PC-9 (cell line): Measurements from ENCODE around the gene PCBP1. TPM values are rescaled to one million over a fixed set of nuclear protein-coding genes. Genes with fewer than 3 reads are reported as not detected.
A peak's percentile ranks its signal among the peaks of the same experiment; 100 is the strongest.

ENCODE experiments used
- BruUV-seq: library from RNA; stranded (reverse); fragments of 400-500 nt; replicated peaks from 2 replicates; lab custom pipeline; 2021; lab: Mats Ljungman, UMichigan
- CTCF ChIA-PET: fragments of 300-600 bp; sonication (Branson Sonifier 250); formaldehyde crosslinking; loops from one replicate; lab custom pipeline; 2022; ENCODE audit warnings: antibody characterized with exemption; lab: Charles Lee
- POLR2A ChIA-PET: fragments of 300-600 bp; sonication (Branson Sonifier 250); formaldehyde crosslinking; loops from one replicate; lab custom pipeline; 2022; ENCODE audit warnings: antibody characterized with exemption; ENCODE audit not compliant: unreplicated experiment; lab: Charles Lee
- DNase-seq, 2 experiments: peaks; one replicate each; pipeline versions ENCODE4 v3.0.0 to v3.0.0-alpha.2; 2015 to 2022; ENCODE audit warnings: mixed read lengths in 1 of 2
- H2AFZ ChIP-seq: fragments of 200-600 bp; sonication (generic); 2 replicates; pipeline ENCODE4 v1.8.1; 2017; ENCODE audit warnings: antibody characterized with exemption
- H3F3A ChIP-seq: fragments of 200-600 bp; sonication (generic); 2 replicates; pipeline ENCODE4 v1.8.1; 2017; ENCODE audit warnings: antibody characterized with exemption, mild to moderate bottlenecking, low read depth; ENCODE audit not compliant: insufficient read depth
- H3K27ac ChIP-seq: fragments of 200-600 bp; sonication (generic); 2 replicates; pipeline ENCODE4 v1.6.1; 2016; ENCODE audit warnings: mixed run types
- H3K27me3 ChIP-seq: fragments of 200-600 bp; sonication (generic); 2 replicates; pipeline ENCODE4 v1.6.1; 2016; ENCODE audit warnings: low read depth, mixed run types; ENCODE audit not compliant: insufficient read depth
- H3K36me3 ChIP-seq: fragments of 200-600 bp; sonication (generic); 2 replicates; pipeline ENCODE4 v1.6.1; 2016; ENCODE audit warnings: low read depth, mixed run types
- H3K4me1 ChIP-seq: fragments of 200-600 bp; sonication (generic); replicated peaks from 2 replicates; pipeline ENCODE4 v1.6.1; 2016; ENCODE audit warnings: mixed run types; ENCODE audit not compliant: insufficient read depth
- H3K4me2 ChIP-seq: fragments of 200-600 bp; sonication (generic); 2 replicates; pipeline ENCODE4 v1.6.1; 2017; ENCODE audit warnings: mixed run types
- H3K4me3 ChIP-seq: fragments of 200-600 bp; sonication (generic); 2 replicates; pipeline ENCODE4 v1.6.1; 2016; ENCODE audit warnings: mixed run types
- H3K79me2 ChIP-seq: fragments of 200-600 bp; sonication (generic); 2 replicates; pipeline ENCODE4 v1.6.1; 2017; ENCODE audit warnings: low read depth, mixed run types
- H3K9me2 ChIP-seq: fragments of 200-600 bp; sonication (generic); 2 replicates; pipeline ENCODE4 v1.8.1; 2017; ENCODE audit warnings: mild to moderate bottlenecking; ENCODE audit not compliant: insufficient read depth
- H3K9me3 ChIP-seq: fragments of 200-600 bp; sonication (generic); 2 replicates; pipeline ENCODE4 v1.8.1; 2016; ENCODE audit warnings: low read depth; ENCODE audit not compliant: insufficient read depth
- H4K20me1 ChIP-seq: fragments of 200-600 bp; sonication (generic); 2 replicates; pipeline ENCODE4 v1.8.1; 2017; ENCODE audit not compliant: insufficient read depth
- EZH2 ChIP-seq: fragments of 200-600 bp; sonication (generic); IDR thresholded peaks from 2 replicates; pipeline ENCODE4 v1.8.0; 2017; ENCODE audit warnings: antibody characterized with exemption, low read depth
- intact Hi-C: fragments of 100-400 bp; cut with micrococcal nuclease; formaldehyde crosslinking; loops from one replicate; pipeline ENCODE4 v1.10.0; 2022; ENCODE audit not compliant: unreplicated experiment
- total RNA-seq: library from RNA; stranded (reverse); gene quantifications from 2 replicates; pipeline ENCODE4 v1.2.3, GENCODE V29; 2021
- TF ChIP-seq, protein P1 (sequence below): fragments of 200-600 bp; sonication (generic); conservative IDR thresholded peaks from 2 replicates; pipeline ENCODE4 v1.6.1; 2017; ENCODE audit warnings: mixed run types, antibody characterized with exemption, mild to moderate bottlenecking, moderate library complexity

Gene PCBP1
- total RNA-seq, 1 experiment from 2014 or later: 227 TPM

GRCh38 chr2:70083344-70084156 lies 3.7 kb upstream of the PCBP1 start:
- intact Hi-C loops: no loop called here
- TF ChIP-seq, protein P1, sequence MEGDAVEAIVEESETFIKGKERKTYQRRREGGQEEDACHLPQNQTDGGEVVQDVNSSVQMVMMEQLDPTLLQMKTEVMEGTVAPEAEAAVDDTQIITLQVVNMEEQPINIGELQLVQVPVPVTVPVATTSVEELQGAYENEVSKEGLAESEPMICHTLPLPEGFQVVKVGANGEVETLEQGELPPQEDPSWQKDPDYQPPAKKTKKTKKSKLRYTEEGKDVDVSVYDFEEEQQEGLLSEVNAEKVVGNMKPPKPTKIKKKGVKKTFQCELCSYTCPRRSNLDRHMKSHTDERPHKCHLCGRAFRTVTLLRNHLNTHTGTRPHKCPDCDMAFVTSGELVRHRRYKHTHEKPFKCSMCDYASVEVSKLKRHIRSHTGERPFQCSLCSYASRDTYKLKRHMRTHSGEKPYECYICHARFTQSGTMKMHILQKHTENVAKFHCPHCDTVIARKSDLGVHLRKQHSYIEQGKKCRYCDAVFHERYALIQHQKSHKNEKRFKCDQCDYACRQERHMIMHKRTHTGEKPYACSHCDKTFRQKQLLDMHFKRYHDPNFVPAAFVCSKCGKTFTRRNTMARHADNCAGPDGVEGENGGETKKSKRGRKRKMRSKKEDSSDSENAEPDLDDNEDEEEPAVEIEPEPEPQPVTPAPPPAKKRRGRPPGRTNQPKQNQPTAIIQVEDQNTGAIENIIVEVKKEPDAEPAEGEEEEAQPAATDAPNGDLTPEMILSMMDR: no peak
- TF ChIP-seq EZH2: no peak
- no peaks in the 10 kb centered on the region for H3K9me3 ChIP-seq
- H2AFZ ChIP-seq: no peak overlapping the region
- peak overlapping the region; percentile 93 for H3K4me2 ChIP-seq
- BruUV-seq: no TSS peak
- H3F3A ChIP-seq: peaks cover 43% of the 10 kb centered on the region
- ChIA-PET CTCF (interaction anchor here (0.5 kb wide), 1 partner anchor 86 kb away, joined by 5 read pairs; no protein-coding TSS in a partner anchor), POLR2A (interaction anchor here (0.6 kb wide), 1 partner anchor 52 kb away, joined by 3 read pairs; no protein-coding TSS in a partner anchor)
- peak; percentile 29 to 76 for DNase-seq
- H3K4me1 ChIP-seq: peaks cover 33% of the 10 kb centered on the region
- no peaks in the 10 kb centered on the region for H4K20me1 ChIP-seq
- H3K9me2 ChIP-seq: no peaks in the 10 kb centered on the region
- peak overlapping the region; percentile 100 for H3K27ac ChIP-seq
- H3K27me3 ChIP-seq: no peaks in the 10 kb centered on the region
- H3K36me3 ChIP-seq: peaks cover 20% of the 10 kb centered on the region
- H3K4me3 ChIP-seq: no peak overlapping the region
- peaks cover 20% of the 10 kb centered on the region for H3K79me2 ChIP-seq

DNA sequence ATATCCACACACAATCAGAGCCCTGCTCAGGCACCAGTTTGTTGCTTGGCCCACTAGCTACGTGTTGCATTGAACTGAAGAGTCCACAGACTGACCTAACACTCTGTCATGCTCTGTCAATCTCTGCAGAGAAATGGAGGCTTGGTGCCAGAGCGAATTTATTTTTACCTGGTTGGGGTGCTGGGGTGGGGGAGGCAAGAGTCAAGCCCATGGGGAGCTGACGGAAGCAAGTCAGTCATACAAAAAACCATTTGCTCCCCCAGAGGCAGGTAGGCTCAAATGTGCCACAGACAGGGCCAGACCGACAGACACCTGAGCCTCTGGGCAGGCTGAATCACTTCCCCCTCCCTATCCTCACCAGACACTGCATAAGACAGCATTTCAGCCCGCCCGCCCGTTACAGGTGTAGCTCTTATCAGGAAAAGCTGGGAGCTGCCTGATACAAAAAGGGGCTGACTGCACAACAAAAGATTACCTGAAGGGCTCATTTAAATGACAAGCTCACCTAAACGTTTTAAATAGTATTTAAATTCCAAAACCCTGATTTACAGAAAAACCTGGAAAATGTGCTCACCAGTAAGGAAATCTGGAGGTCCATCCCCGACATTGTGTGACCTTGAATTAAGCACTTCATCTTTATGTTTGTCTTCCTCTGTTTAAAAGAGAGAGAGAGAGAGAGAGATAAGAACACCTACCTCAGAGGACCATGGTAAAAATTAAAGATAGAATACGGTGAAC lies 2.1 kb upstream of the PCBP1 start:
- no peak for TF ChIP-seq EZH2
- TF ChIP-seq, protein P1: no peak
- peaks cover 36% of the 10 kb centered on the region for H3K79me2 ChIP-seq
- POLR2A ChIA-PET: interaction anchor here (0.6 kb wide), 3 partner anchors 49 to 171 kb away, joined by 4 to 8 read pairs (median 6); partner anchors contain the start of gene C2orf42
- H3K27ac ChIP-seq: peak overlapping the region; percentile 100
- H3K9me3 ChIP-seq: no peaks in the 10 kb centered on the region
- peaks cover 42% of the 10 kb centered on the region for H3K4me1 ChIP-seq
- H3K4me2 ChIP-seq: peak overlapping the region; percentile 93
- peak; percentile 41 to 63 for DNase-seq
- CTCF ChIA-PET: interaction anchor here (0.5 to 0.6 kb wide), 2 partner anchors 14 to 88 kb away, joined by 8 read pairs; no protein-coding TSS in a partner anchor
- H3K36me3 ChIP-seq: peaks cover 28% of the 10 kb centered on the region
- H2AFZ ChIP-seq: no peak overlapping the region
- H3K9me2 ChIP-seq: no peaks in the 10 kb centered on the region
- peak overlapping the region; percentile 77 for H3K4me3 ChIP-seq
- no TSS peak for BruUV-seq
- no peaks in the 10 kb centered on the region for H4K20me1 ChIP-seq
- intact Hi-C loops: loop anchor here (5.0 kb wide), 1 partner anchor 107 kb away; the partner anchor contains the start of gene C2orf42
- H3F3A ChIP-seq: peaks cover 56% of the 10 kb centered on the region
- H3K27me3 ChIP-seq: no peaks in the 10 kb centered on the region

DNA sequence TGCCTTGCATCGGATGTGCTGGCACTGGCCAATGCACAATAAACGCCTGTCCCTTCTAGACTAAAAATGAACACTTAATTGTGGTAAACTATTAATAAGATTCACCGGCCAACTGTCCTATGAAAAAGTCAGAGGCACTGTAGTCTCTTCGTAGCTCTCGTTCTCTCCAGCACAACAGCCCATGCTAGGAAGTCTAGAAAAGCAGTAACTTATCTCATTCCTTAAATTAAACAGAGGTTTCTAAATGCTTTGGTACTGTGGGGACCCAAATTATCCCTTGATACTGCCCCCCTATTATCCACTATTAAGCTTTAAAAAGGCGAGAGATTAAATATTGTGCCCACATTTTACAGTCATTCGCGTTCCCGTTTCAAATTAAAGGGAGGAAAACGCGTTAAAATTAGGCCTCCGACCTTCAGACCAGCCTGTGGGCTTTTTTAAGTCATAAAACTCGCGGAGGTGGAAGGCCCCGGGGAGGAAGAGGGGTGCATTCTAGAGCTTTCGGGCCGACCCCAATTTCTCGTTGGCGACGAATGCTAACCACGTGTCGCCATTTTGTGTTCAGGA lies 1.5 kb upstream of the PCBP1 start:
- Histone ChIP-seq H3K4me1 (peaks cover 43% of the 10 kb centered on the region), H3K9me3 (no peaks in the 10 kb centered on the region), H3K27ac (peak overlapping the region; percentile 100), H2AFZ (peak overlapping the region; percentile 85), H3K4me2 (peak overlapping the region; percentile 93), H3F3A (peaks cover 62% of the 10 kb centered on the region), H3K79me2 (peaks cover 42% of the 10 kb centered on the region), H3K27me3 (no peaks in the 10 kb centered on the region), H3K9me2 (no peaks in the 10 kb centered on the region), H3K4me3 (peak overlapping the region; percentile 77), H3K36me3 (peaks cover 32% of the 10 kb centered on the region), H4K20me1 (no peaks in the 10 kb centered on the region)
- no peak for TF ChIP-seq EZH2
- TF ChIP-seq, protein P1: no peak
- intact Hi-C loops: loop anchor here (1.0 to 5.0 kb wide), 3 partner anchors 57 to 171 kb away; partner anchors contain the start of gene C2orf42
- no peak for DNase-seq
- ChIA-PET CTCF (interaction anchor here (0.5 kb wide), 1 partner anchor 89 kb away, joined by 8 read pairs; no protein-coding TSS in a partner anchor), POLR2A (interaction anchor here (0.6 kb wide), 2 partner anchors 48 to 171 kb away, joined by 4 to 6 read pairs; no protein-coding TSS in a partner anchor)
- no TSS peak for BruUV-seq
